NK-92 treated with Interleukin-12 subunit alpha and Interleukin-12 subunit beta, amount 100 ng/mL, for 24 hours (cell line): ENCODE data around the gene SFTPA1.
"Not testable (repeated sequence)": the region's sequence is repeated elsewhere in the genome, so short reads cannot be mapped to it uniquely, and the experiment has no call there.

ENCODE experiments used
- DNase-seq: peaks from one replicate; lab custom pipeline; 2025; lab: John Stamatoyannopoulos, UW

The SFTPA1 gene

GRCh38 chr10:79611193-79611976 is 646 bp downstream of the SFTPA1 start:
- not testable (repeated sequence) for DNase-seq

GRCh38 chr10:79615577-79615976 is 4.8 kb downstream of the SFTPA1 start:
- no peak for DNase-seq

- no peak for DNase-seq
Observed at GRCh38 chr10:79616164-79616563, 5.4 kb downstream of the SFTPA1 start.

- not testable (repeated sequence) for DNase-seq
Observed at GRCh38 chr10:79623663-79624062, 12.9 kb downstream of the SFTPA1 start.

GRCh38 chr10:79627075-79627474 is 16.3 kb downstream of the SFTPA1 start:
- DNase-seq: no peak

GRCh38 chr10:79628083-79628482 is 17.3 kb downstream of the SFTPA1 start:
- no peak for DNase-seq

- no peak for DNase-seq
Observed at GRCh38 chr10:79628988-79629954, 18.5 kb downstream of the SFTPA1 start.

GRCh38 chr10:79629955-79630327 is 19.2 kb downstream of the SFTPA1 start:
- DNase-seq: no peak

- DNase-seq: not testable (repeated sequence)
Observed at GRCh38 chr10:79636654-79637199, 26.0 kb downstream of the SFTPA1 start.

GRCh38 chr10:79638318-79638717 is 27.6 kb downstream of the SFTPA1 start:
- no peak for DNase-seq

- DNase-seq: not testable (repeated sequence)
Observed at GRCh38 chr10:79652695-79653094, 42.0 kb downstream of the SFTPA1 start.

GRCh38 chr10:79663287-79663686 is 52.5 kb downstream of the SFTPA1 start:
- DNase-seq: not testable (repeated sequence)

GRCh38 chr10:79664686-79665085 is 53.9 kb downstream of the SFTPA1 start:
- DNase-seq: not testable (repeated sequence)
